Activated CD4-positive, alpha-beta T cell treated with anti-CD3 and anti-CD28 coated beads, Interleukin-2, amount 50 U/mL, for 48 hours (primary cell): Measurements from ENCODE around the gene RBM15.

Experiments
- DNase-seq, 2 experiments: peaks; one replicate each; pipeline ENCODE4 v3.0.0-alpha.2; 2020

Gene RBM15

GRCh38 chr1:110350360-110350759, 11.2 kb downstream of the RBM15 start:
- DNase-seq = no peak

GRCh38 chr1:110355321-110355720, 16.1 kb downstream of the RBM15 start:
- no peak for DNase-seq

- no peak for DNase-seq
Observed at GRCh38 chr1:110356379-110356778, 17.2 kb downstream of the RBM15 start.

GRCh38 chr1:110360431-110360830, 21.3 kb downstream of the RBM15 start:
- no peak for DNase-seq

- no peak for DNase-seq
Observed at GRCh38 chr1:110361856-110362255, 22.7 kb downstream of the RBM15 start.

- no peak for DNase-seq
Observed at GRCh38 chr1:110364221-110364620, 25.0 kb downstream of the RBM15 start.

GRCh38 chr1:110370827-110371226, 31.6 kb downstream of the RBM15 start:
- DNase-seq = no peak

GRCh38 chr1:110375490-110375889, 36.3 kb downstream of the RBM15 start:
- no peak for DNase-seq

GRCh38 chr1:110380672-110381283, 41.6 kb downstream of the RBM15 start:
- DNase-seq = no peak

GRCh38 chr1:110383251-110383990, 44.2 kb downstream of the RBM15 start:
- DNase-seq = no peak

- no peak for DNase-seq
Observed at GRCh38 chr1:110384581-110385321, 45.6 kb downstream of the RBM15 start.

- DNase-seq = no peak
Observed at GRCh38 chr1:110385369-110385768, 46.2 kb downstream of the RBM15 start.

GRCh38 chr1:110387048-110387754, 48.0 kb downstream of the RBM15 start:
- no peak for DNase-seq

GRCh38 chr1:110390096-110390495, 50.9 kb downstream of the RBM15 start:
- DNase-seq = no peak

- no peak for DNase-seq
Observed at GRCh38 chr1:110390692-110391245, 51.6 kb downstream of the RBM15 start, which contains the start of gene SLC16A4. Gene SLC16A4, minus strand, starts transcription at chr1:110391026. Its CDS starts 1,703 bp downstream, at chr1:110389323.

- DNase-seq = no peak
Observed at GRCh38 chr1:110393286-110393685, 54.1 kb downstream of the RBM15 start.

GRCh38 chr1:110393691-110394492, 54.7 kb downstream of the RBM15 start:
- DNase-seq = no peak

GRCh38 chr1:110394493-110394820, 55.3 kb downstream of the RBM15 start:
- DNase-seq = no peak
